K562 (cell line): ENCODE data around the gene BSN. TPM values are rescaled to one million over a fixed set of nuclear protein-coding genes. Genes with fewer than 3 reads are reported as not detected.

ENCODE experiments used
- ATAC-seq: fragments of 200-7000 bp; cut with Tn5 transposase; 3 replicates; pipeline ENCODE4 v1.9.1; 2020; ENCODE audit warnings: moderate library complexity
- BruUV-seq: library from RNA; stranded (reverse); fragments of 400-500 nt; replicated peaks from 2 replicates; lab custom pipeline; 2021; lab: Mats Ljungman, UMichigan
- CTCF ChIA-PET: fragments of 300-600 bp; formaldehyde crosslinking; extraction: SDS; loops from one replicate; lab custom pipeline; 2021; ENCODE audit warnings: low intra/inter-chr PET ratio; lab: Yijun Ruan, JAX
- POLR2A ChIA-PET: fragments of 300-600, 350-650 bp; sonication (Branson Sonifier 250); formaldehyde crosslinking; extraction: SDS; loops from one replicate; lab custom pipeline; 2021; ENCODE audit warnings: antibody characterized with exemption, inconsistent platforms; lab: Yijun Ruan, JAX
- DNase-seq, 4 experiments: peaks; one replicate each; pipeline versions ENCODE4 v3.0.0 to v3.0.0-alpha.2; 2011 to 2018; ENCODE audit warnings: low spot score in 3 of 4, mixed read lengths in 3 of 4; ENCODE audit errors: extremely low read depth in 1 of 4
- FAIRE-seq: peaks from 2 replicates; lab custom pipeline; 2011; peaks lifted over from hg19 to GRCh38; lab: Jason Lieb, UNC
- H2AFZ ChIP-seq: 2 replicates; pipeline ENCODE4 v1.6.0; 2011; ENCODE audit warnings: low read depth, low read length, control low read depth, inconsistent platforms
- H3K27ac ChIP-seq: fragments of 200-600 bp; 3 replicates; pipeline ENCODE4 v1.8.0; 2011; ENCODE audit warnings: low read depth, mild to moderate bottlenecking, control low read depth, inconsistent platforms, low read length, moderate library complexity, mixed read lengths; ENCODE audit errors: extremely low read depth
- H3K27me3 ChIP-seq, 2 experiments: fragments of 300-600 bp in 1 of 2; 2 replicates in 1 of 2; 3 replicates in 1 of 2; pipeline versions ENCODE4 v1.6.0 to v1.8.0; 2011; ENCODE audit warnings: inconsistent platforms in 2 of 2, low read length in 2 of 2, mild to moderate bottlenecking in 1 of 2, mixed read lengths in 1 of 2, moderate library complexity in 1 of 2; ENCODE audit not compliant: control insufficient read depth in 2 of 2, insufficient read depth in 2 of 2
- H3K36me3 ChIP-seq: fragments of 300-600 bp; 3 replicates; pipeline ENCODE4 v1.8.0; 2011; ENCODE audit warnings: mild to moderate bottlenecking, low read length, inconsistent platforms; ENCODE audit not compliant: control insufficient read depth, insufficient read depth
- H3K4me1 ChIP-seq, 2 experiments: fragments of 200-600 bp in 1 of 2; replicated peaks in 1 of 2; 2 replicates in 1 of 2; 3 replicates in 1 of 2; pipeline versions ENCODE4 v1.5.1 to v1.8.0; 2011; ENCODE audit warnings: inconsistent platforms in 2 of 2, low read length in 2 of 2, mild to moderate bottlenecking in 1 of 2, mixed read lengths in 1 of 2, moderate library complexity in 1 of 2; ENCODE audit not compliant: control insufficient read depth in 2 of 2, insufficient read depth in 2 of 2
- H3K4me2 ChIP-seq: 2 replicates; pipeline ENCODE4 v1.6.1; 2011; ENCODE audit warnings: low read length, control low read depth, inconsistent platforms, mixed read lengths; ENCODE audit not compliant: insufficient read depth
- H3K4me3 ChIP-seq: fragments of 200-600 bp; sonication (generic), shearing (Covaris generic); 2 replicates; pipeline ENCODE4 v1.5.1; 2016; ENCODE audit warnings: control low read depth, inconsistent platforms
- H3K79me2 ChIP-seq: fragments of 200-600 bp; 3 replicates; pipeline ENCODE4 v1.8.0; 2011; ENCODE audit warnings: low read length, inconsistent platforms; ENCODE audit not compliant: control insufficient read depth, insufficient read depth
- H3K9ac ChIP-seq, 2 experiments: 2 replicates each; pipeline versions ENCODE4 v1.6.0 to v1.6.1; 2011; ENCODE audit warnings: low read depth in 2 of 2, low read length in 2 of 2, control low read depth in 1 of 2, inconsistent platforms in 1 of 2, mild to moderate bottlenecking in 1 of 2, mixed read lengths in 1 of 2; ENCODE audit not compliant: insufficient read depth in 1 of 2
- H3K9me1 ChIP-seq: one replicate; pipeline ENCODE4 v1.6.0; 2011; ENCODE audit warnings: inconsistent platforms, mild to moderate bottlenecking, low read length, moderate library complexity; ENCODE audit not compliant: control insufficient read depth, insufficient read depth
- H3K9me3 ChIP-seq: replicated peaks from 2 replicates; pipeline ENCODE4 v1.5.1; 2011; ENCODE audit warnings: low read depth, low read length, inconsistent platforms; ENCODE audit not compliant: control insufficient read depth, insufficient read depth
- H4K20me1 ChIP-seq: replicated peaks from 2 replicates; pipeline ENCODE4 v1.6.1; 2011; ENCODE audit warnings: low read length, inconsistent platforms, mixed read lengths; ENCODE audit not compliant: control insufficient read depth, insufficient read depth
- ATF2 ChIP-seq: sonication (generic); formaldehyde crosslinking; IDR thresholded peaks from 2 replicates; pipeline ENCODE4 v1.8.1; 2022; ENCODE audit warnings: missing genetic modification reagents
- FOXJ2 ChIP-seq: fragments of 200-800 bp; sonication (Bioruptor generic); IDR thresholded peaks from 2 replicates; pipeline ENCODE4 v1.6.1; 2016; ENCODE audit warnings: missing genetic modification characterization, missing compliant biosample characterization
- KAT7 ChIP-seq: sonication (generic); formaldehyde crosslinking; IDR thresholded peaks from 2 replicates; pipeline ENCODE4 v1.8.0; 2022; ENCODE audit warnings: missing genetic modification reagents, mild to moderate bottlenecking, borderline replicate concordance
- MXI1 ChIP-seq: IDR thresholded peaks from 2 replicates; pipeline ENCODE4 v1.6.1; 2011; ENCODE audit warnings: low read depth, mild to moderate bottlenecking, improper control_type of control experiment, low read length
- NFE2 ChIP-seq: IDR thresholded peaks from 2 replicates; pipeline ENCODE4 v1.6.1; 2014; ENCODE audit warnings: antibody characterized with exemption, low read depth
- NFIX ChIP-seq: fragments of 250-450 bp; sonication (Bioruptor Pico); IDR thresholded peaks from 2 replicates; pipeline ENCODE4 v1.4.0; 2020; ENCODE audit warnings: low read depth, mild to moderate bottlenecking, moderate library complexity
- PRMT5 ChIP-seq: sonication (generic); formaldehyde crosslinking; IDR thresholded peaks from 2 replicates; pipeline ENCODE4 v1.5.0; 2020; ENCODE audit warnings: missing genetic modification reagents
- PTBP1 ChIP-seq: fragments of 200-400 bp; formaldehyde crosslinking; IDR thresholded peaks from 2 replicates; pipeline ENCODE4 v1.6.1; 2017; ENCODE audit warnings: low read depth, low read length
- SLC30A9 ChIP-seq: fragments of 250-450 bp; sonication (Bioruptor Pico); IDR thresholded peaks from 2 replicates; pipeline ENCODE4 v1.8.0; 2022; ENCODE audit warnings: mild to moderate bottlenecking, moderate library complexity
- SMAD4 ChIP-seq: fragments of 250-450 bp; sonication (Bioruptor Pico); conservative IDR thresholded peaks from 2 replicates; pipeline ENCODE4 v1.8.0; 2021; ENCODE audit warnings: inconsistent platforms, mild to moderate bottlenecking, moderate library complexity
- VEZF1 ChIP-seq: fragments of 200-800 bp; sonication (Bioruptor generic); IDR thresholded peaks from 2 replicates; pipeline ENCODE4 v1.6.1; 2017; ENCODE audit warnings: missing genetic modification characterization, missing compliant biosample characterization
- ZNF175 ChIP-seq: fragments of 200-800 bp; sonication (Bioruptor generic); IDR thresholded peaks from 2 replicates; pipeline ENCODE4 v1.6.1; 2016; ENCODE audit warnings: low read depth, mild to moderate bottlenecking, missing genetic modification characterization, missing compliant biosample characterization
- ZNF354B ChIP-seq: fragments of 250-450 bp; sonication (Bioruptor Pico); IDR thresholded peaks from 2 replicates; pipeline ENCODE4 v1.4.0; 2020
- ZNF644 ChIP-seq: fragments of 200-800 bp; sonication (Bioruptor generic); IDR thresholded peaks from 2 replicates; pipeline ENCODE4 v1.6.1; 2016; ENCODE audit warnings: low read depth, missing genetic modification characterization, missing compliant biosample characterization
- ZNF778 ChIP-seq: fragments of 450-650 bp; formaldehyde crosslinking; IDR thresholded peaks from 2 replicates; pipeline ENCODE4 v1.4.0; 2020; ENCODE audit warnings: mild to moderate bottlenecking, moderate library complexity
- WGBS: fragments of 100-300 bp; shearing (Covaris generic); methylation state at CpG from one replicate; pipeline ENCODE4 v1.1.6; 2016; ENCODE audit warnings: low coverage, mixed read lengths; ENCODE audit not compliant: insufficient coverage; ENCODE audit errors: missing lambda C conversion rate; 5-methylcytosine and 5-hydroxymethylcytosine counted together
- in situ Hi-C: fragments of 300-500 bp; cut with MboI; formaldehyde crosslinking; loops from 4 replicates; pipeline ENCODE4 v1.15.0; 2018; ENCODE audit warnings: inconsistent platforms, mixed read lengths
- intact Hi-C: fragments of 100-400 bp; cut with micrococcal nuclease; formaldehyde crosslinking; loops from 2 replicates; pipeline ENCODE4 v1.14.2; 2022
- polyA plus RNA-seq, 8 experiments: library from polyadenylated mRNA; depleted of rRNA in 4 of 8; stranded (reverse) in 5 of 8; unstranded in 3 of 8; fragments of >200 nt; fragmentation: Nextera tagmentation in 2 of 8; fragmentation: Illumina TruSeq in 1 of 8; extraction: Ambion mirVana in 2 of 8; extraction: Trizol in 1 of 8; gene quantifications; 2 replicates each; pipeline versions ENCODE4 v1.2.1 to v1.2.3, GENCODE V29; 2011 to 2014; ENCODE audit warnings: inconsistent platforms in 1 of 8, missing spikeins in 1 of 8
- total RNA-seq, 7 experiments: library from RNA; depleted of rRNA in 6 of 7; stranded (reverse); fragments of >200 nt in 6 of 7; fragmentation: Illumina TruSeq in 2 of 7; extraction: Trizol in 2 of 7; gene quantifications; 2 replicates each; pipeline versions ENCODE4 v1.2.1 to v1.2.3, GENCODE V29; 2011 to 2021; ENCODE audit warnings: low replicate concordance in 1 of 7

BSN gene
- total and polyA plus RNA-seq, 9 of the 15 experiments (the other 6 are each of a cell fraction or from before 2014, with no cell fraction given), result 0.03 to 1.5 (median 0.29) TPM

- in situ Hi-C loops, result no loop called here
- FAIRE-seq, result no peak
- Histone ChIP-seq H4K20me1 (no peaks in the 10 kb centered on the region), H2AFZ (no peak overlapping the region), H3K9me3 (no peaks in the 10 kb centered on the region), H3K27me3 (no peaks in the 10 kb centered on the region)
- no peak for ATAC-seq
- TF ChIP-seq NFIX (CRISPR knock-in tag), result no peak
- no peak for TF ChIP-seq SLC30A9 (CRISPR knock-in tag)
- no peak for TF ChIP-seq FOXJ2 (tag)
- no peak for TF ChIP-seq KAT7 (CRISPR knock-in tag)
- TF ChIP-seq NFE2, result no peak
- no peak for TF ChIP-seq VEZF1 (CRISPR knock-in tag)
- no peak for TF ChIP-seq PRMT5 (CRISPR knock-in tag)
- TF ChIP-seq SMAD4, result no peak
- no peak for TF ChIP-seq ATF2
- no peak for TF ChIP-seq PTBP1
- no peak for TF ChIP-seq ZNF354B (CRISPR knock-in tag)
- TF ChIP-seq ZNF644 (tag), result no peak
- no peak for TF ChIP-seq ZNF778
- no peak for TF ChIP-seq ZNF175 (CRISPR knock-in tag)
- no peak for TF ChIP-seq MXI1
- TF ChIP-seq, all 486 proteins: peak for 0
- H3K9ac ChIP-seq, result no peak overlapping the region
- intact Hi-C loops, result no loop called here
- H3K9me1 ChIP-seq, result no peaks in the 10 kb centered on the region
- H3K4me3 ChIP-seq, result no peak overlapping the region
- BruUV-seq, result no TSS peak
- DNase-seq, result no peak
- H3K4me2 ChIP-seq, result no peak overlapping the region
- ChIA-PET CTCF (interaction anchor here (0.7 kb wide), 1 partner anchor 135 kb away, joined by 4 read pairs; no protein-coding TSS in a partner anchor), POLR2A (interaction anchor here (1.5 kb wide), 1 partner anchor 38 kb away, joined by 4 read pairs; no protein-coding TSS in a partner anchor)
- WGBS, result 40% methylated on average over 5 of the region's 7 CpGs
- no peak overlapping the region for H3K27ac ChIP-seq
- peaks cover 25% of the 10 kb centered on the region; the same call in 1 of the 3 replicates for H3K36me3 ChIP-seq
- H3K79me2 ChIP-seq, result no peaks in the 10 kb centered on the region
- H3K4me1 ChIP-seq, result peaks cover 2 to 11% of the 10 kb centered on the region in 2 experiments; a peak in 3 of 5 replicates
Measured at GRCh38 chr3:49535971-49536874, 18.1 kb upstream of the BSN start.
